HUES64 (cell line): Measurements from ENCODE around the gene SMYD3.

Source experiments
- H3K27ac ChIP-seq: 2 replicates; pipeline ENCODE4 v1.7.0; 2013; ENCODE audit warnings: low read depth, low read length, inconsistent platforms
- H3K27me3 ChIP-seq: 2 replicates; pipeline ENCODE4 v1.6.1; 2013; ENCODE audit warnings: mild to moderate bottlenecking, low read length; ENCODE audit not compliant: insufficient read depth
- H3K36me3 ChIP-seq: 2 replicates; pipeline ENCODE4 v1.6.1; 2013; ENCODE audit warnings: mild to moderate bottlenecking, low read length; ENCODE audit not compliant: insufficient read depth
- H3K4me1 ChIP-seq: 2 replicates; pipeline ENCODE4 v1.6.1; 2013; ENCODE audit warnings: mild to moderate bottlenecking, low read length, moderate library complexity; ENCODE audit not compliant: insufficient read depth
- H3K4me3 ChIP-seq: 2 replicates; pipeline ENCODE4 v1.5.1; 2013; ENCODE audit warnings: mild to moderate bottlenecking, low read length, moderate library complexity
- H3K9ac ChIP-seq: 2 replicates; pipeline ENCODE4 v1.6.1; 2013; ENCODE audit warnings: mild to moderate bottlenecking, low read depth, low read length
- H3K9me3 ChIP-seq: 2 replicates; pipeline ENCODE4 v1.6.1; 2013; ENCODE audit warnings: low read depth, low read length; ENCODE audit not compliant: insufficient read depth
- WGBS: fragments of 150-250, 120-280 bp; methylation state at CpG from one replicate; pipeline ENCODE4 v1.1.7; 2013; ENCODE audit warnings: missing lambda C conversion rate; 5-methylcytosine and 5-hydroxymethylcytosine counted together

Gene SMYD3

DNA sequence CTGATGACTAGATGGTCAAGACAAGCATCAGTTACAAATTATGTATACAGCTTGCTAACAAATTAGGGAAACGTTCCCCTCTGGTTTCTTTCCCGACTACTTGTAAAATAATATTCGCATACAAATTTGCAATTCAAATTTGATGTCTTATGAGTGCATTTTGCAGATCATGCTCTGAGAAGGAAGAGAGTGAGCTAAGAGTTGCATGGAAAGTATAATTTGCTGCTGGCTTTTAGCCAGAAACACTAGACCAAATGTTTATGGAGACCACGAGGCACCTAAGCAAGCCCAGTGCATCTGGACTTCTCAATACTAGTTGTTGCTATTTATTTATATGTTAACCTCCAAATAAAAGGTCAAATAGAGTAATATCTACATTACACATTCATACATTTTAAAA lies 216.0 kb downstream of the SMYD3 start:
- 89% methylated on average over 4 of the region's 4 CpGs for WGBS
- no peak overlapping the region for H3K27ac ChIP-seq
- no peaks in the 10 kb centered on the region for H3K9me3 ChIP-seq
- H3K9ac ChIP-seq, result no peak overlapping the region
- H3K4me3 ChIP-seq, result no peak overlapping the region
- H3K4me1 ChIP-seq, result peaks cover 12% of the 10 kb centered on the region; the same call in 1 of the 2 replicates
- no peaks in the 10 kb centered on the region for H3K36me3 ChIP-seq
- H3K27me3 ChIP-seq, result no peaks in the 10 kb centered on the region

DNA sequence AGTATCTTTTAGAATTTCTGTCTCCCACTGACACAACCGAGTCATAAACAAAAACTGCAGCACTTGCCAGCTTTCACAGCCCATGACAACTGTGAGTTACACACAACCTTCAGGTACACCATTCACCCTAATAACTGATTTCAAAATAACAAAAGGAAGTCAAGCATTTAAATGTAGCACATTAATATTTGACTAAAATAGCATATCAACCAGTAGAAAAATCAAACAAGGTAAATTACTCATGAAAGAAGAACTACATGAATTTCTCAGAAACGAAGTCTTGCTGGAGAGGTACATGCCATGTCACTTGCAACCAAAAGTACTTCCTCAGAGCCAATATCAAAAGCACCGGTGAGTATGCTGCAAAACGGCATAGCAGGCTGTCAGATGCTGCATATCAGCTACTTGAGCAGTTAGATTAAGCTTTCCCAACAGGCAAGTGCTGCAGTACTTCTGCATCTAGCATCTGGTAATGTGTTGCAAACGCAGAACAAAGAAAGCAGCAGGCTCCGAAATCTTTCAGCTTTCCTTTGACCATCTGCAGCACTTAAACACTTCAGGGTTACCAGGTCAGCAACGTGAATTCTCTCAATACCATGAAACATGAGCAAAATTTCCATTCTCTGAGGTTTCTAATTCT lies 223.2 kb downstream of the SMYD3 start:
- Histone ChIP-seq H3K9me3 (no peaks in the 10 kb centered on the region), H3K36me3 (no peaks in the 10 kb centered on the region), H3K27me3 (no peaks in the 10 kb centered on the region), H3K27ac (no peak overlapping the region), H3K4me1 (no peaks in the 10 kb centered on the region), H3K4me3 (no peak overlapping the region), H3K9ac (no peak overlapping the region)
- 73% methylated on average over 7 of the region's 7 CpGs for WGBS

DNA sequence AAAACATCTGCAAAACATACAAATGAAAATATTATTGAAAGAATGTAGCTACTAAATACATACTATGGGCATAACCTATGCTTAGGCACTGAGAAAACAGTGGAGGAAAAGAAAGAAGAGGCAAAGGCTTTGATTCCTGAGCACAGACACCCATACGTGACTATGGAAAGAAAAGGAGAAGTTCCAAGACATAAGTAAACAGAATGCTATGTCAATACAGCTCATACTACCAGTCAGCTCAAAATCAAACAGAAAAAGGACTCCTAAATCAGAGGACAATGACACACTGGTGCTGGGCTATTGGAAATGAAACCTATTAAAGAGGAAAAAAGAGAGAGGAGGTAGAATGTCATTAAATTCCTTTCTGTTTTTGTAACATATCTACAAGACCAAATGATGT lies 225.4 kb downstream of the SMYD3 start:
- no peaks in the 10 kb centered on the region for H3K9me3 ChIP-seq
- no peaks in the 10 kb centered on the region for H3K4me1 ChIP-seq
- no peaks in the 10 kb centered on the region for H3K27me3 ChIP-seq
- H3K4me3 ChIP-seq, result no peak overlapping the region
- no peaks in the 10 kb centered on the region for H3K36me3 ChIP-seq
- H3K27ac ChIP-seq, result no peak overlapping the region
- WGBS, result 89% methylated on average over 1 of the region's 1 CpG
- H3K9ac ChIP-seq, result no peak overlapping the region

DNA sequence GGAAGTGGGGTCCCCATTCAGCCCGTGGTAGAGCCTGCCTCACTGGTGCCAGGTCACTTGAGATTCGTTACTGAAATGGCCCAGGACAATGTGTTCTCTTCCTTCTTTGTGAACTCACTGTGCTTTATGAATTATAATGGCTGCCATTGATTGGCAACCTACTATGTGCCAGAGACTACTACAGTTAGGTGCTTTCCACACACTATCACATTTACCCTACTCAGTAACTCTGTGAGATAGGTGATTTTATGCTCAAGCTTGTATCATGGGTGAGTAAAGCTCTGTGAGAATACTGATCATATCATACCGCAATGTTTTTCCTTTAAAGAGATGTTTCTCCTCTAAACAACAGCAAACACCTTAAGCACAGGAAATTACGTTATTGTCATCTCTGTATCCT lies 225.9 kb downstream of the SMYD3 start:
- WGBS, result 86% methylated on average over 4 of the region's 4 CpGs
- no peaks in the 10 kb centered on the region for H3K27me3 ChIP-seq
- no peak overlapping the region for H3K4me3 ChIP-seq
- no peak overlapping the region for H3K27ac ChIP-seq
- no peak overlapping the region for H3K9ac ChIP-seq
- no peaks in the 10 kb centered on the region for H3K36me3 ChIP-seq
- no peaks in the 10 kb centered on the region for H3K9me3 ChIP-seq
- H3K4me1 ChIP-seq, result no peaks in the 10 kb centered on the region

DNA sequence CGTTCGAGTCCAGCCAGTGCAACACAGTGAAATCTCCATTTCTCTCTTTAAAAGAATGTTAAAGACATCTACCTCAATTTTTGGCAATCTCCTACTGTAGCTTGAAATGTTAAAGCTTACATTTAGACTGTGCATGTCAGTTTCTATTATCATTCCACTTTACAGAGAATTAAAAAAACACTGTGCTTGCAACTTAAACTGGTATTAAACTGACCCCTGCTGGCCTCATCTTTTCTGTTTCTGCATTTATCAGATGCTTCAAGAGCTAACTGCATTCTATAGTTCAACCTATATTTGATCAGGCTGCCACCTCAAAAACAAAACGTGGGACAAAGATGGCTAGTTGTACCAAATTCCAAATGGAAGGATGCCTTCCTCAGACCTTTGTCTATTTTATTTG lies 226.5 kb downstream of the SMYD3 start:
- H3K4me1 ChIP-seq, result no peaks in the 10 kb centered on the region
- H3K9me3 ChIP-seq, result no peaks in the 10 kb centered on the region
- H3K27ac ChIP-seq, result no peak overlapping the region
- no peak overlapping the region for H3K4me3 ChIP-seq
- 97% methylated on average over 3 of the region's 3 CpGs for WGBS
- H3K9ac ChIP-seq, result no peak overlapping the region
- H3K27me3 ChIP-seq, result no peaks in the 10 kb centered on the region
- no peaks in the 10 kb centered on the region for H3K36me3 ChIP-seq

DNA sequence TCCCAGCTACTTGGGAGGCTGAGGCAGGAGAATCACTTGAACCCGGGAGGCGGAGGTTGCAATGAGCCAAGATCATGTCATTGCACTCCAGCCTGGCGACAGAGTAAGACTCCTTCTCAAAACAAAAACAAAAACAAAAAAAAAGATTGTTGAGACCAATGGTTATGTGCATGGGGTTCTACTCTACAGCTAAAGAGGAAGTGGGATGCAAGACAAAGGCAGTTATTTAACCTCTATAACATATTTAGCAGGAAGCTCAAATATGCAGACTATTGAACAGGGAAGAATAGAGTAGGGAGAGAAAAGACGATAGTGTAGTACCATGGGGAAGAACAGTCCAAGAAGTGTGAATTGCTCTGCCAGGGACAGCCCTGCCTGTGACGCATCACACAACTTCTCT lies 227.7 kb downstream of the SMYD3 start:
- Histone ChIP-seq H3K4me1 (no peaks in the 10 kb centered on the region), H3K27ac (no peak overlapping the region), H3K9ac (no peak overlapping the region), H3K36me3 (no peaks in the 10 kb centered on the region), H3K27me3 (no peaks in the 10 kb centered on the region), H3K4me3 (no peak overlapping the region), H3K9me3 (no peaks in the 10 kb centered on the region)
- WGBS, result 89% methylated on average over 3 of the region's 5 CpGs

DNA sequence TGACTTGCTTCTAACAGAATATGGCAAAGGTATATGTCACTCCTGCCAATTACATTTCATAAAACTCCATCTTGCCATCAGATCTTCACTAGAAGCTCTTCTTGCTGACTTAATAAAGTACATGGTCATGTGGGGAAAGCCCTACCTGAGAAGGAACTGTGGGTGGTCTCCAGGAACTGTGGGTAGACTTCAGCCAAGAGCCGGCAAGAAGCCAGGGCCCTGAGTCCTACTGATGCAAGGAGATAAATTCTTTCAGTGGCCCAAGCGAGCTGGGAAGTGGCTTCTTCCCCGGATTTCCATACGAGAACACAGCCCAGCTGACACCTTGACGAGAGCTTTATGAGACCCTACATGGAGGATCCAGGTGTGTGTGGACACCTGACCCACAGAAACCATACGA lies 228.7 kb downstream of the SMYD3 start:
- Histone ChIP-seq H3K9me3 (no peaks in the 10 kb centered on the region), H3K27ac (no peak overlapping the region), H3K36me3 (no peaks in the 10 kb centered on the region), H3K27me3 (no peaks in the 10 kb centered on the region), H3K4me3 (no peak overlapping the region), H3K4me1 (no peaks in the 10 kb centered on the region), H3K9ac (no peak overlapping the region)
- 93% methylated on average over 5 of the region's 6 CpGs for WGBS

DNA sequence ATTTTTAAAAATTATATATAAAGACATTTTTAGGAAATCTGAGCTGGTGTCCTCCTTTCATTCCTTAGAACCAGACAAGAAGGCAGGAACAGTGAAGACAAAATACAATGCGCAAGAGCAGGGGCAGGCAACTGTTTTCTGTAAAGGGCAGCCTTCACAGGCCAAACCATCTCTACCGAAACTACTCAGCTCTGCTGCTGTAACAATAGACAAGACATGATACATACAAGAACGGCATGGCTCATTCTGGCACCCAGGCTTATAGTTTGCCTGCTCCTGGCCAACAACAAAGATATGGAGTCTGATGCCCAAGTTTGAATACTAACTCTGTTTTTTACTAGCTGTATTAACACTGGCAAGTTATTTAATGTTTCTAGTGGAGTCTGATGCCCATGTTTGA lies 232.0 kb downstream of the SMYD3 start:
- Histone ChIP-seq H3K27me3 (no peaks in the 10 kb centered on the region), H3K4me1 (no peaks in the 10 kb centered on the region), H3K36me3 (no peaks in the 10 kb centered on the region), H3K9ac (no peak overlapping the region), H3K4me3 (no peak overlapping the region), H3K9me3 (no peaks in the 10 kb centered on the region), H3K27ac (no peak overlapping the region)
- 96% methylated on average over 3 of the region's 3 CpGs for WGBS

DNA sequence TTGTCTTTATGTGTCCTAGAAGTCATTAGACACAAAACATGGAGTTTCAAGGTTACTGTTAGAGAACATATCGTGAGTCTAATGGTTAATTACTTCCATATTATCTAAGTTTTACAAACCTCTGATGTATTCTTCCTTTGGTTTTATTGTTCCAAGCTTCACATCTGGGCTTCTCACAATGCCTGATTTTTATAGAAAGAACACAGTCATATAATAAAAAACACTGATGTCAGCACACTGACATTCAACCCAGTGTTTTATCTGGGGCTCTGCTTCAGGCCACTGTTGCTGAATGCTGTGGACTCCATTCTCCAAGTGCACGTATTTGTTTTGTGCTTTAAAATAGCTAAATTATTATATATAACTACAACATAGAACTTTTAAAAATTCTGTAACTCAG lies 232.9 kb downstream of the SMYD3 start:
- H3K4me3 ChIP-seq, result no peak overlapping the region
- H3K27ac ChIP-seq, result no peak overlapping the region
- no peaks in the 10 kb centered on the region for H3K36me3 ChIP-seq
- no peaks in the 10 kb centered on the region for H3K27me3 ChIP-seq
- H3K9me3 ChIP-seq, result no peaks in the 10 kb centered on the region
- no CpG with 5 or more reads among the region's 2 CpGs for WGBS
- H3K9ac ChIP-seq, result no peak overlapping the region
- H3K4me1 ChIP-seq, result no peaks in the 10 kb centered on the region

DNA sequence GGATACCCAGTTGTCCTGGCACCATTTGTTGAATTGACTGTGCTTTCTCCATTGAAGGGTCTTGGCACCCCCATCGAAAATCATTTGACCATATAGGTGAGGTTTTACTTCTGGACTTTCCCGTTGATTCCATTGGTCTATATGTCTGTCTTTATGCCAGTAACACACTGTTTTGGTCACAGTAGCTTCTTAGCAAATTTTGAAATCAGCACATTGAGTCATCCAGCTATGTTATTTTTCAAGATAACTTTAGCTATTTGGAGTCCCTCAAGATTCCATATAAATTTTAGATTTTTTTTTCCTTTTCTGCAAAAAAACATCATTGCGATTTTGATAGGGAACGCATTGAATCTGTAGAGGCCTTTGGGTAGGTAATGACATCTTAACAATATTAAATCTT lies 235.6 kb downstream of the SMYD3 start:
- WGBS, result 94% methylated on average over 2 of the region's 4 CpGs
- H3K27me3 ChIP-seq, result no peaks in the 10 kb centered on the region
- H3K9ac ChIP-seq, result no peak overlapping the region
- no peaks in the 10 kb centered on the region for H3K36me3 ChIP-seq
- H3K9me3 ChIP-seq, result no peaks in the 10 kb centered on the region
- no peak overlapping the region for H3K27ac ChIP-seq
- H3K4me3 ChIP-seq, result no peak overlapping the region
- H3K4me1 ChIP-seq, result peaks cover 11% of the 10 kb centered on the region

DNA sequence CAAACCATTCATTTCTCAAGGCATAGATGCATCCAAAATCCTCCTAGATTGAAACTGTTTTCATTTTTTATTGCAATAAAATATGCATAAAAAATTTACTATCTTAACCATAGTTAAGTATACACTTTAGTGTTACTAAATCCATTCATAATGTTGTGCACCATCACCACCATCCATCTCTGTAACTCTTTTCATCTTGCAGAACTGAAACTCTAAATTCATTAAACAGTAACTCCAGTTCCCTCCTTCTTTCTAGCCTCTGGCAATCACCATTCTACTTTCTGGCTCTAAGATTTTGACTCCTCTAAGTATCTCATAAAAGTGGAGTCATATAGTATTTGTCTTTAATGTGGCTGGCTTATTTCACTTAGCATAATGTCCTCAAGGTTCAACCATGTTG lies 236.8 kb downstream of the SMYD3 start:
- Histone ChIP-seq H3K9me3 (no peaks in the 10 kb centered on the region), H3K9ac (no peak overlapping the region), H3K4me1 (peaks cover 11% of the 10 kb centered on the region), H3K27me3 (no peaks in the 10 kb centered on the region), H3K36me3 (no peaks in the 10 kb centered on the region), H3K4me3 (no peak overlapping the region), H3K27ac (no peak overlapping the region)

DNA sequence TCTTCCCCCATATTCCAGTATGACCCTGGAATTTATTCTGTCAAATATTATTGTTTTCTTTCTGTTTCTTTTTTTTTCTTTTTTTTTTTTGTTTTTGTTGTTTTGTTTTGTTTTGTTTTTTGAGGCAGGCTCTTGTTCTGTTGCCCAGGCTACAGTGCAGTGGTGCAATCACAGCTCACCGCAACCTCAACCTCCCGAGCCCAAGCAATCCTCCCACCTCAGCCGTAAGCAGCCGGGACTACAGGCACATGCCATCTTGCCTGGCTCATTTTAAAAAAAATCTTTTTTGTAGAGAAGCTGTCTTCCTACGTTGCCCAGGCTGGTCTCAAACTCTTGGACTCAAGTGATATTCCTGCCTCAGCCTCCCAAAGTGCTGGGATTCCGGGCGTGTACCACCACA lies 237.6 kb downstream of the SMYD3 start:
- H3K36me3 ChIP-seq, result no peaks in the 10 kb centered on the region
- no peak overlapping the region for H3K4me3 ChIP-seq
- 97% methylated on average over 7 of the region's 7 CpGs for WGBS
- H3K27me3 ChIP-seq, result no peaks in the 10 kb centered on the region
- H3K9ac ChIP-seq, result no peak overlapping the region
- peaks cover 11% of the 10 kb centered on the region for H3K4me1 ChIP-seq
- no peak overlapping the region for H3K27ac ChIP-seq
- H3K9me3 ChIP-seq, result no peaks in the 10 kb centered on the region
